IMR-90 (cell line): ENCODE data around the gene ANXA1. TPM values are rescaled to one million over a fixed set of nuclear protein-coding genes. Genes with fewer than 3 reads are reported as not detected.

Experiments
- ATAC-seq: fragments of 200-7000 bp; cut with Tn5 transposase; 2 replicates; pipeline ENCODE4 v1.9.1; 2020; ENCODE audit warnings: low read depth, mild to moderate bottlenecking, moderate library complexity
- BruUV-seq: library from RNA; stranded (reverse); fragments of 400-500 nt; replicated peaks from 2 replicates; lab custom pipeline; 2021; lab: Mats Ljungman, UMichigan
- CTCF ChIA-PET: fragments of 300-600 bp; formaldehyde crosslinking; extraction: SDS; loops from one replicate; lab custom pipeline; 2021; ENCODE audit warnings: antibody characterized with exemption; lab: Yijun Ruan, JAX
- POLR2A ChIA-PET: fragments of 300-600 bp; sonication (Branson Sonifier 250); formaldehyde crosslinking; loops from one replicate; lab custom pipeline; 2022; ENCODE audit warnings: antibody characterized with exemption; ENCODE audit not compliant: unreplicated experiment; lab: Charles Lee
- DNase-seq: peaks from one replicate; pipeline ENCODE4 v3.0.0; 2013
- H2AFZ ChIP-seq: replicated peaks from 2 replicates; pipeline ENCODE3; 2013; ENCODE audit warnings: low read length, mild to moderate bottlenecking; ENCODE audit not compliant: poor library complexity
- H2AK5ac ChIP-seq: 2 replicates; pipeline ENCODE4 v1.6.1; 2013; ENCODE audit warnings: low read depth, low read length, inconsistent platforms
- H2AK9ac ChIP-seq: replicated peaks from 2 replicates; pipeline ENCODE3; 2013; ENCODE audit warnings: mild to moderate bottlenecking, low read depth, low read length, moderate library complexity; ENCODE audit not compliant: poor library complexity
- H2BK120ac ChIP-seq: 2 replicates; pipeline ENCODE4 v1.6.1; 2013; ENCODE audit warnings: low read depth, low read length, inconsistent platforms
- H2BK15ac ChIP-seq: 3 replicates; pipeline ENCODE4 v1.6.1; 2013; ENCODE audit warnings: low read depth, low read length, inconsistent platforms
- H2BK20ac ChIP-seq: 2 replicates; pipeline ENCODE4 v1.6.1; 2013; ENCODE audit warnings: low read depth, mild to moderate bottlenecking, inconsistent platforms, low read length, moderate library complexity
- H2BK5ac ChIP-seq: 2 replicates; pipeline ENCODE4 v1.6.1; 2013; ENCODE audit warnings: mild to moderate bottlenecking, low read depth, low read length, inconsistent platforms; ENCODE audit not compliant: poor library complexity, severe bottlenecking
- H3K14ac ChIP-seq: replicated peaks from 2 replicates; pipeline ENCODE4 v1.6.1; 2013; ENCODE audit warnings: low read depth, low read length, inconsistent platforms
- H3K18ac ChIP-seq: 2 replicates; pipeline ENCODE4 v1.6.1; 2013; ENCODE audit warnings: low read depth, low read length, control low read depth
- H3K23ac ChIP-seq: 2 replicates; pipeline ENCODE4 v1.6.1; 2013; ENCODE audit warnings: low read depth, low read length, inconsistent platforms
- H3K27ac ChIP-seq: 2 replicates; pipeline ENCODE4 v1.5.1; 2013; ENCODE audit warnings: mild to moderate bottlenecking, control low read depth, low read length; ENCODE audit not compliant: insufficient read depth
- H3K27me3 ChIP-seq: 2 replicates; pipeline ENCODE4 v1.6.1; 2013; ENCODE audit warnings: low read length; ENCODE audit not compliant: control insufficient read depth, insufficient read depth
- H3K36me3 ChIP-seq: 2 replicates; pipeline ENCODE4 v1.6.1; 2013; ENCODE audit warnings: low read length, mixed read lengths; ENCODE audit not compliant: control insufficient read depth, insufficient read depth
- H3K4ac ChIP-seq: 2 replicates; pipeline ENCODE4 v1.6.1; 2013; ENCODE audit warnings: low read depth, low read length, inconsistent platforms
- H3K4me1 ChIP-seq: 2 replicates; pipeline ENCODE4 v1.6.1; 2013; ENCODE audit warnings: low read length, mixed read lengths; ENCODE audit not compliant: control insufficient read depth, insufficient read depth
- H3K4me2 ChIP-seq: 2 replicates; pipeline ENCODE4 v1.6.1; 2013; ENCODE audit warnings: low read depth, mild to moderate bottlenecking, control low read depth, low read length, moderate library complexity
- H3K4me3 ChIP-seq: 2 replicates; pipeline ENCODE4 v1.5.1; 2013; ENCODE audit warnings: low read depth, mild to moderate bottlenecking, control low read depth, low read length, moderate library complexity; ENCODE audit not compliant: insufficient read depth
- H3K56ac ChIP-seq: 2 replicates; pipeline ENCODE4 v1.6.1; 2013; ENCODE audit warnings: low read length, inconsistent platforms; ENCODE audit not compliant: insufficient read depth; ENCODE audit errors: extremely low read depth
- H3K79me1 ChIP-seq, 2 experiments: 2 replicates each; pipeline ENCODE4 v1.6.1; 2013; ENCODE audit warnings: low read length in 2 of 2, inconsistent platforms in 1 of 2, low read depth in 1 of 2
- H3K9ac ChIP-seq: 2 replicates; pipeline ENCODE4 v1.6.1; 2013; ENCODE audit warnings: low read depth, low read length, control low read depth
- H3K9me1 ChIP-seq: 2 replicates; pipeline ENCODE4 v1.6.1; 2013; ENCODE audit warnings: low read length, inconsistent platforms; ENCODE audit not compliant: insufficient read depth
- H3K9me3 ChIP-seq: 2 replicates; pipeline ENCODE4 v1.6.1; 2013; ENCODE audit warnings: low read length; ENCODE audit not compliant: control insufficient read depth, insufficient read depth
- H4K20me1 ChIP-seq: 2 replicates; pipeline ENCODE4 v1.6.1; 2013; ENCODE audit warnings: low read length, inconsistent platforms; ENCODE audit not compliant: insufficient read depth
- H4K5ac ChIP-seq: 2 replicates; pipeline ENCODE4 v1.6.1; 2013; ENCODE audit warnings: mild to moderate bottlenecking, low read depth, low read length, control low read depth
- H4K8ac ChIP-seq, 2 experiments: 2 replicates each; pipeline ENCODE4 v1.6.1; 2013; ENCODE audit warnings: low read depth in 2 of 2, low read length in 2 of 2, control low read depth in 1 of 2, inconsistent platforms in 1 of 2
- H4K91ac ChIP-seq: 2 replicates; pipeline ENCODE4 v1.6.1; 2013; ENCODE audit warnings: low read depth, low read length, inconsistent platforms; ENCODE audit not compliant: insufficient read depth
- BHLHE40 ChIP-seq: fragments of 150-350 bp; IDR thresholded peaks from 2 replicates; pipeline ENCODE4 v1.6.1; 2016; ENCODE audit warnings: mild to moderate bottlenecking, low read depth, low read length
- CEBPB ChIP-seq: IDR thresholded peaks from 2 replicates; pipeline ENCODE4 v1.6.1; 2012; ENCODE audit warnings: low read depth, low read length, improper control_type of control experiment
- CHD1 ChIP-seq: IDR thresholded peaks from 2 replicates; pipeline ENCODE4 v1.6.1; 2012; ENCODE audit warnings: low read depth, low read length, improper control_type of control experiment
- CTCF ChIP-seq: conservative IDR thresholded peaks from 2 replicates; pipeline ENCODE4 v1.5.1; 2012; ENCODE audit warnings: mild to moderate bottlenecking, low read depth, low read length, improper control_type of control experiment
- ELK1 ChIP-seq: fragments of 150-350 bp; IDR thresholded peaks from 2 replicates; pipeline ENCODE4 v1.6.1; 2016; ENCODE audit warnings: low read depth, mild to moderate bottlenecking, low read length, moderate library complexity, borderline replicate concordance
- MAFK ChIP-seq: IDR thresholded peaks from 2 replicates; pipeline ENCODE4 v1.6.1; 2012; ENCODE audit warnings: low read depth, low read length, improper control_type of control experiment
- MXI1 ChIP-seq: IDR thresholded peaks from 2 replicates; pipeline ENCODE4 v1.6.1; 2012; ENCODE audit warnings: low read depth, mild to moderate bottlenecking, low read length, moderate library complexity, borderline replicate concordance
- POLR2A ChIP-seq: IDR thresholded peaks from 2 replicates; pipeline ENCODE4 v1.6.1; 2012; ENCODE audit warnings: mild to moderate bottlenecking, low read depth, low read length
- RCOR1 ChIP-seq: IDR thresholded peaks from 2 replicates; pipeline ENCODE4 v1.6.1; 2012; ENCODE audit warnings: mild to moderate bottlenecking, low read length, improper control_type of control experiment; ENCODE audit not compliant: insufficient replicate concordance
- USF2 ChIP-seq: fragments of 150-350 bp; IDR thresholded peaks from 2 replicates; pipeline ENCODE4 v1.6.1; 2017; ENCODE audit warnings: mild to moderate bottlenecking, antibody characterized with exemption, low read length, low read depth
- WGBS, 2 experiments: methylation state at CpG; one replicate each; pipeline versions ENCODE4 v1.1.5 to v1.1.7; 2013; ENCODE audit warnings: missing lambda C conversion rate in 2 of 2; ENCODE audit not compliant: insufficient read length in 1 of 2; ENCODE audit errors: extremely low coverage in 2 of 2; 5-methylcytosine and 5-hydroxymethylcytosine counted together
- dilution Hi-C: fragments of 300-500 bp; cut with HindIII; formaldehyde crosslinking; loops from one replicate; pipeline ENCODE4 v1.14.3; 2018; ENCODE audit warnings: low sequenced_read_pairs; ENCODE audit not compliant: unreplicated experiment
- in situ Hi-C: fragments of 300-500 bp; cut with MboI; formaldehyde crosslinking; loops from 3 replicates; pipeline ENCODE4 v1.14.3; 2019; ENCODE audit warnings: low sequenced_read_pairs, inconsistent platforms, mixed read lengths
- intact Hi-C: fragments of 100-400 bp; cut with micrococcal nuclease; formaldehyde crosslinking; loops from 2 replicates; pipeline ENCODE4 v1.10.0; 2022
- polyA plus RNA-seq, 3 experiments: library from polyadenylated mRNA; depleted of rRNA; stranded (reverse); fragments of >200 nt; gene quantifications; 2 replicates each; pipeline ENCODE4 v1.2.3, GENCODE V29; 2012; ENCODE audit warnings: low replicate concordance in 1 of 3
- total RNA-seq: library from RNA; depleted of rRNA; stranded (reverse); fragments of >200 nt; gene quantifications from 2 replicates; pipeline ENCODE4 v1.2.3, GENCODE V29; 2012

Gene ANXA1
- total and polyA plus RNA-seq, 2 of the 4 experiments (the other 2 are of a cell fraction), result 520 to 583 TPM

- H4K91ac ChIP-seq, result no peak overlapping the region
- H2AK5ac ChIP-seq, result no peak overlapping the region
- ChIA-PET POLR2A (no interaction called here), CTCF (no interaction called here)
- no peaks in the 10 kb centered on the region for H3K9me3 ChIP-seq
- TF ChIP-seq POLR2A, result no peak
- no peak for TF ChIP-seq MXI1
- no peak for TF ChIP-seq CTCF
- no peak for TF ChIP-seq CEBPB
- TF ChIP-seq ELK1, result no peak
- TF ChIP-seq RCOR1, result no peak
- TF ChIP-seq BHLHE40, result no peak
- TF ChIP-seq CHD1, result no peak
- no peak for TF ChIP-seq USF2
- TF ChIP-seq MAFK, result no peak
- H3K27ac ChIP-seq, result no peak overlapping the region
- no peaks in the 10 kb centered on the region; the same call in none of the 2 replicates for H3K9me1 ChIP-seq
- dilution Hi-C loops, result no loop called here
- no peak for DNase-seq
- no peak overlapping the region for H3K4ac ChIP-seq
- no peak overlapping the region for H2BK5ac ChIP-seq
- no peak overlapping the region for H2BK15ac ChIP-seq
- in situ Hi-C loops, result no loop called here
- intact Hi-C loops, result no loop called here
- no peak overlapping the region for H3K9ac ChIP-seq
- H3K4me2 ChIP-seq, result no peak overlapping the region
- H3K27me3 ChIP-seq, result no peaks in the 10 kb centered on the region
- H3K56ac ChIP-seq, result no peak overlapping the region
- no peak overlapping the region for H4K8ac ChIP-seq
- WGBS, 2 experiments, result no CpG with 5 or more reads among the region's 6 CpGs
- ATAC-seq, result no peak
- BruUV-seq, result no TSS peak
- H2BK20ac ChIP-seq, result no peak overlapping the region
- H2AFZ ChIP-seq, result no peak overlapping the region
- no peak overlapping the region for H2BK120ac ChIP-seq
- no peak overlapping the region for H3K18ac ChIP-seq
- peaks cover 32% of the 10 kb centered on the region for H3K36me3 ChIP-seq
- peaks cover 17 to 37% of the 10 kb centered on the region in 2 experiments for H3K79me1 ChIP-seq
- H3K23ac ChIP-seq, result no peak overlapping the region
- no peak overlapping the region for H3K14ac ChIP-seq
- H2AK9ac ChIP-seq, result no peak overlapping the region
- H4K20me1 ChIP-seq, result peaks cover 21% of the 10 kb centered on the region; the same call in 1 of the 2 replicates
- H3K4me3 ChIP-seq, result no peak overlapping the region
- H4K5ac ChIP-seq, result no peak overlapping the region
- H3K4me1 ChIP-seq, result peaks cover 4% of the 10 kb centered on the region
These were observed 7.1 kb downstream of the ANXA1 start for GRCh38 chr9:73158723-73159122.
